ENCODE data around the gene CSMD2. TPM values are rescaled to one million over a fixed set of nuclear protein-coding genes. Genes with fewer than 3 reads are reported as not detected.

Gene CSMD2
- polyA plus RNA-seq, 1 of the 3 experiments (the other 2 are of a cell fraction), result not detected

DNA sequence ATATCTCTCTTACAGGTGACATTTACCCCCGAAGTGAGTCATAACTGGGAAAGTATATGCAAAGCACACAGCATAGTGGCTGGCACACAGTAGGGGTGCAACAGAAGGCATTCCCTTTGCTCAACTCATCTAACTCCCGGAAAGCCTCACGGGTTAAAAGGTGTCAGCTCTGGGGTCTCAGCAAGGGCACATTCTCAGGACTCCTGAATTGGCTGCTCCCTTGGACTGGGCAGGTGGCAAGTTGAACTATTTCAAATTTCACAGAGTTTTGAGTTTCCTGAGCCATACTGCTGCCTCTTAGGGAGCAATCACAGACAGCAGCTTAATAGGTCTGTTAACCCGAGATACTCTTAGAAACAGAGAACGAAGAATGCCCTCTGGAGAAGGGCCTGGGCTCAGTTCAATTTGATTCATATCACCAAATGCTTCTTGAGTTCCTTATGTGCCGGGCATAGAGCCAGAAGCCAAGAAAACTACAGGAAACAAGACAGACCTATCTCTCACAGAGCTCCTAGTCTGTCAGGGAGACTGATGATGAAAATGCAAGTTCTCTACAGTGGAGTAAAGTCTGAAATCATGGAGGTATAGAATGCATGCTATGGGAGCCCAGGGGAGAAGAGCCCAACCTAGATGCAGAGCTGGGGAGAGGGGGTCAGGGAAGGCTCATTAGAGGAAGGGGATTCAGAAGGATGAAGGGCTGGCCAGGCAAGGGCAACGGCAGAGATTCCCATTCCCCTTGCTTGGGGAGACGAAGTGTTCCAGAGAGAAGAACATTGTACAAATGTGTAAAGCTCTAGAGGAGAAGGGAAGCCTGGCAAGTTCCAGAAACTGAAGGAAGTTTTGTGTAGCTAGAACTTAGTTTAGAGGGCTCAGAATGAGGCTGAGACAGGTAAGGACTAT lies 445.0 kb downstream of the CSMD2 start:
- Histone ChIP-seq H3K4me1 (ENCODE audit: control insufficient read depth in 1 of 2, insufficient read depth in 2 of 2, low read depth in 1 of 2, low read length in 1 of 2) (peaks cover 0 to 4% of the 10 kb centered on the region in 2 experiments; a peak in 1 of 4 replicates), H3K27me3 (ENCODE audit: insufficient read depth) (no peaks in the 10 kb centered on the region), H3K36me3 (replicated peaks in 1 of 2; ENCODE audit: control insufficient read depth in 1 of 2, insufficient read depth in 2 of 2, low read length in 1 of 2) (no peaks in the 10 kb centered on the region), H2AFZ (ENCODE audit: low read depth) (no peak overlapping the region), H3K27ac (ENCODE audit: low read depth in 2 of 2, low read length in 1 of 2) (no peak overlapping the region), H3K9me2 (no peaks in the 10 kb centered on the region), H3K9ac (no peak overlapping the region), H3K4me2 (no peak overlapping the region), H3K9me3 (no peaks in the 10 kb centered on the region), H3K4me3 (ENCODE audit: low read depth in 2 of 2, low read length in 1 of 2) (no peak overlapping the region), H3K79me2 (ENCODE audit: insufficient read depth) (no peaks in the 10 kb centered on the region), H3F3A (replicated peaks; ENCODE audit: insufficient read depth) (no peaks in the 10 kb centered on the region), H4K20me1 (ENCODE audit: insufficient read depth) (no peaks in the 10 kb centered on the region)
- CTCF ChIA-PET, result interaction anchor here (0.7 to 4.0 kb wide), 5 partner anchors 11 to 878 kb away, joined by 3 to 14 read pairs (median 4); no protein-coding TSS in a partner anchor
- 10% methylated on average over 7 of the region's 8 CpGs for WGBS (ENCODE audit: low lambda C conversion rate)
- no peak for DNase-seq
- TF ChIP-seq, protein P1, sequence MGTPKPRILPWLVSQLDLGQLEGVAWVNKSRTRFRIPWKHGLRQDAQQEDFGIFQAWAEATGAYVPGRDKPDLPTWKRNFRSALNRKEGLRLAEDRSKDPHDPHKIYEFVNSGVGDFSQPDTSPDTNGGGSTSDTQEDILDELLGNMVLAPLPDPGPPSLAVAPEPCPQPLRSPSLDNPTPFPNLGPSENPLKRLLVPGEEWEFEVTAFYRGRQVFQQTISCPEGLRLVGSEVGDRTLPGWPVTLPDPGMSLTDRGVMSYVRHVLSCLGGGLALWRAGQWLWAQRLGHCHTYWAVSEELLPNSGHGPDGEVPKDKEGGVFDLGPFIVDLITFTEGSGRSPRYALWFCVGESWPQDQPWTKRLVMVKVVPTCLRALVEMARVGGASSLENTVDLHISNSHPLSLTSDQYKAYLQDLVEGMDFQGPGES (IDR thresholded peaks at IDR 0.05; ENCODE audit: low read depth, low read length), result no peak
- TF ChIP-seq, protein P2, sequence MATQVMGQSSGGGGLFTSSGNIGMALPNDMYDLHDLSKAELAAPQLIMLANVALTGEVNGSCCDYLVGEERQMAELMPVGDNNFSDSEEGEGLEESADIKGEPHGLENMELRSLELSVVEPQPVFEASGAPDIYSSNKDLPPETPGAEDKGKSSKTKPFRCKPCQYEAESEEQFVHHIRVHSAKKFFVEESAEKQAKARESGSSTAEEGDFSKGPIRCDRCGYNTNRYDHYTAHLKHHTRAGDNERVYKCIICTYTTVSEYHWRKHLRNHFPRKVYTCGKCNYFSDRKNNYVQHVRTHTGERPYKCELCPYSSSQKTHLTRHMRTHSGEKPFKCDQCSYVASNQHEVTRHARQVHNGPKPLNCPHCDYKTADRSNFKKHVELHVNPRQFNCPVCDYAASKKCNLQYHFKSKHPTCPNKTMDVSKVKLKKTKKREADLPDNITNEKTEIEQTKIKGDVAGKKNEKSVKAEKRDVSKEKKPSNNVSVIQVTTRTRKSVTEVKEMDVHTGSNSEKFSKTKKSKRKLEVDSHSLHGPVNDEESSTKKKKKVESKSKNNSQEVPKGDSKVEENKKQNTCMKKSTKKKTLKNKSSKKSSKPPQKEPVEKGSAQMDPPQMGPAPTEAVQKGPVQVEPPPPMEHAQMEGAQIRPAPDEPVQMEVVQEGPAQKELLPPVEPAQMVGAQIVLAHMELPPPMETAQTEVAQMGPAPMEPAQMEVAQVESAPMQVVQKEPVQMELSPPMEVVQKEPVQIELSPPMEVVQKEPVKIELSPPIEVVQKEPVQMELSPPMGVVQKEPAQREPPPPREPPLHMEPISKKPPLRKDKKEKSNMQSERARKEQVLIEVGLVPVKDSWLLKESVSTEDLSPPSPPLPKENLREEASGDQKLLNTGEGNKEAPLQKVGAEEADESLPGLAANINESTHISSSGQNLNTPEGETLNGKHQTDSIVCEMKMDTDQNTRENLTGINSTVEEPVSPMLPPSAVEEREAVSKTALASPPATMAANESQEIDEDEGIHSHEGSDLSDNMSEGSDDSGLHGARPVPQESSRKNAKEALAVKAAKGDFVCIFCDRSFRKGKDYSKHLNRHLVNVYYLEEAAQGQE (IDR thresholded peaks at IDR 0.05; ENCODE audit: low read depth, low read length), result no peak
- no peak for TF ChIP-seq MXI1 (IDR thresholded peaks at IDR 0.05; ENCODE audit: low read depth, low read length)
- POLR2A ChIA-PET, result no interaction called here

DNA sequence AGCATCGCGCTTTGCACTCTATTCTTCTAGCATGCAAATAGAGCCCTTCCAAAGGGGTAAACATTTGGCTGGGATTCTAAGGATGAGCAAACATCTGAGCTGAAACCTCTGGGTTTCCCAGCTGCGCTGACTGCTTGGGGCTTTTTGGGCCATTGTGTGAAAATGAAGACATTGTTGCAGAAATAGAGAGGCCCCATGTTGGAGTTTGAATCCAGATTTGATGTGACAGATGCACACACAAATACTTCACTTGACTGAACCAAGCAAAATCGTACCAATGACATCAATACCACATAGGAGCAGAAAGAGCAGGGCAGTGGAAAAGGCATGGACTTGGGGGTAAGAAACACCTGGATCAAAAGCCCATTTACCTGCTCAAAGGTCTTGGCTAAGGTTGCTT lies 445.7 kb downstream of the CSMD2 start:
- H3K4me3 ChIP-seq (ENCODE audit: low read depth in 2 of 2, low read length in 1 of 2), result no peak overlapping the region
- H3K9me3 ChIP-seq, result no peaks in the 10 kb centered on the region
- H3F3A ChIP-seq (replicated peaks; ENCODE audit: insufficient read depth), result no peaks in the 10 kb centered on the region
- peaks cover 0 to 4% of the 10 kb centered on the region in 2 experiments; a peak in 1 of 4 replicates for H3K4me1 ChIP-seq (ENCODE audit: control insufficient read depth in 1 of 2, insufficient read depth in 2 of 2, low read depth in 1 of 2, low read length in 1 of 2)
- H3K4me2 ChIP-seq, result no peak overlapping the region
- no peaks in the 10 kb centered on the region for H4K20me1 ChIP-seq (ENCODE audit: insufficient read depth)
- no peaks in the 10 kb centered on the region for H3K79me2 ChIP-seq (ENCODE audit: insufficient read depth)
- no peaks in the 10 kb centered on the region for H3K36me3 ChIP-seq (replicated peaks in 1 of 2; ENCODE audit: control insufficient read depth in 1 of 2, insufficient read depth in 2 of 2, low read length in 1 of 2)
- DNase-seq, result no peak
- no peaks in the 10 kb centered on the region for H3K9me2 ChIP-seq
- H3K27ac ChIP-seq (ENCODE audit: low read depth in 2 of 2, low read length in 1 of 2), result no peak overlapping the region
- ChIA-PET POLR2A (no interaction called here), CTCF (interaction anchor here (4.0 kb wide), 1 partner anchor 86 kb away, joined by 14 read pairs; no protein-coding TSS in a partner anchor)
- no peak overlapping the region for H2AFZ ChIP-seq (ENCODE audit: low read depth)
- no peaks in the 10 kb centered on the region for H3K27me3 ChIP-seq (ENCODE audit: insufficient read depth)
- TF ChIP-seq FOXJ3 (CRISPR knock-in tag; IDR thresholded peaks at IDR 0.05) (no peak), YY1 (IDR thresholded peaks at IDR 0.05; ENCODE audit: low read depth) (no peak)
- H3K9ac ChIP-seq, result no peak overlapping the region
- WGBS (ENCODE audit: low lambda C conversion rate), result 52% methylated on average over 4 of the region's 4 CpGs
